Fibroblast of lung (primary cell): ENCODE measurements around the gene PSMD4. TPM values are rescaled to one million over a fixed set of nuclear protein-coding genes. Genes with fewer than 3 reads are reported as not detected.

Source experiments
- DNase-seq, 2 donors: peaks; one replicate each; pipeline versions ENCODE4 v3.0.0 to v3.0.0-alpha.2; 2010; ENCODE audit warnings: low read depth in 2 of 2
- H2AFZ ChIP-seq: 2 replicates; pipeline ENCODE4 v1.5.1; 2012; ENCODE audit warnings: low read length, control low read depth, inconsistent platforms
- H3K27ac ChIP-seq: 2 replicates; pipeline ENCODE4 v1.5.1; 2011; ENCODE audit warnings: low read length, control low read depth; ENCODE audit not compliant: insufficient read depth
- H3K27me3 ChIP-seq: 2 replicates; pipeline ENCODE4 v1.5.1; 2011; ENCODE audit warnings: mild to moderate bottlenecking, low read length; ENCODE audit not compliant: control insufficient read depth, insufficient read depth
- H3K36me3 ChIP-seq: 2 replicates; pipeline ENCODE4 v1.5.1; 2011; ENCODE audit warnings: low read length; ENCODE audit not compliant: control insufficient read depth, insufficient read depth
- H3K4me1 ChIP-seq: 2 replicates; pipeline ENCODE4 v1.5.1; 2011; ENCODE audit warnings: low read length; ENCODE audit not compliant: control insufficient read depth, insufficient read depth; ENCODE audit errors: extremely low read depth
- H3K4me2 ChIP-seq: 2 replicates; pipeline ENCODE4 v1.5.1; 2011; ENCODE audit warnings: low read length, control low read depth; ENCODE audit not compliant: insufficient read depth; ENCODE audit errors: extremely low read depth
- H3K4me3 ChIP-seq, 4 experiments: fragments of 200-600 bp in 1 of 4; sonication (generic) in 1 of 4; replicated peaks in 1 of 4; 2 replicates each; pipeline ENCODE4 v1.5.1; 2011 to 2016; ENCODE audit warnings: low read length in 4 of 4, low read depth in 3 of 4, mild to moderate bottlenecking in 3 of 4, control low read depth in 2 of 4, inconsistent platforms in 1 of 4, mixed read lengths in 1 of 4; ENCODE audit not compliant: insufficient read depth in 1 of 4; ENCODE audit errors: control extremely low read depth in 1 of 4
- H3K79me2 ChIP-seq: 2 replicates; pipeline ENCODE4 v1.5.1; 2012; ENCODE audit warnings: mild to moderate bottlenecking, low read length, inconsistent platforms; ENCODE audit not compliant: control insufficient read depth, insufficient read depth
- H3K9ac ChIP-seq: 2 replicates; pipeline ENCODE4 v1.5.1; 2011; ENCODE audit warnings: mild to moderate bottlenecking, low read length, control low read depth; ENCODE audit not compliant: insufficient read depth
- H3K9me3 ChIP-seq: 2 replicates; pipeline ENCODE4 v1.5.1; 2012; ENCODE audit warnings: low read depth, low read length; ENCODE audit not compliant: control insufficient read depth, insufficient read depth
- H4K20me1 ChIP-seq: 2 replicates; pipeline ENCODE4 v1.5.1; 2011; ENCODE audit warnings: low read length; ENCODE audit not compliant: control insufficient read depth, insufficient read depth; ENCODE audit errors: extremely low read depth
- CTCF ChIP-seq, 2 donors: IDR thresholded peaks in 1 of 2; conservative IDR thresholded peaks in 1 of 2; 1 replicate in 1 of 2; 2 replicates in 1 of 2; pipeline ENCODE4 v1.5.1; 2011 to 2012; ENCODE audit warnings: low read length in 2 of 2, control low read depth in 1 of 2, inconsistent platforms in 1 of 2, low read depth in 1 of 2, mild to moderate bottlenecking in 1 of 2
- EZH2 ChIP-seq: IDR thresholded peaks from 2 replicates; pipeline ENCODE4 v1.5.1; 2012; ENCODE audit warnings: low read length, control low read depth, mild to moderate bottlenecking; ENCODE audit errors: missing control alignments
- polyA plus RNA-seq, 2 donors: library from polyadenylated mRNA; depleted of rRNA in 1 of 2; stranded (reverse) in 1 of 2; unstranded in 1 of 2; fragments of >200 nt; gene quantifications; 2 replicates each; pipeline ENCODE4 v1.2.1, GENCODE V29; 2011 to 2012; ENCODE audit warnings: missing spikeins in 1 of 2
- total RNA-seq: library from RNA; depleted of rRNA; stranded (reverse); fragments of >200 nt; gene quantifications from 2 replicates; pipeline ENCODE4 v1.2.1, GENCODE V29; 2014

The PSMD4 gene
- total and polyA plus RNA-seq, 2 donors (not counting 1 experiment from before 2014, with no cell fraction given), result 210 to 240 TPM

GRCh38 chr1:151312411-151312810, 57.9 kb downstream of the PSMD4 start:
- H3K4me3 ChIP-seq, result no peak overlapping the region
- no peak overlapping the region for H3K9ac ChIP-seq
- TF ChIP-seq CTCF (conservative IDR thresholded peaks at IDR 0.05 in 1 of 2, IDR thresholded peaks at IDR 0.05 in 1 of 2; ENCODE audit: low read depth in 1 of 2, low read length in 2 of 2), result no peak
- no peak for TF ChIP-seq EZH2
- H2AFZ ChIP-seq, result no peak overlapping the region
- peaks cover 49% of the 10 kb centered on the region for H3K4me1 ChIP-seq
- peak in 1 of 2 donors; percentile 30 for DNase-seq
- H3K9me3 ChIP-seq, result no peaks in the 10 kb centered on the region
- no peaks in the 10 kb centered on the region for H4K20me1 ChIP-seq
- peak overlapping the region; percentile 95 for H3K27ac ChIP-seq
- H3K36me3 ChIP-seq, result peaks cover 17% of the 10 kb centered on the region
- H3K27me3 ChIP-seq, result no peaks in the 10 kb centered on the region
- H3K79me2 ChIP-seq, result peaks cover 26% of the 10 kb centered on the region
- H3K4me2 ChIP-seq, result no peak overlapping the region

GRCh38 chr1:151312826-151313225, 58.3 kb downstream of the PSMD4 start:
- H3K36me3 ChIP-seq, result peaks cover 15% of the 10 kb centered on the region
- TF ChIP-seq EZH2 (no peak), CTCF (conservative IDR thresholded peaks at IDR 0.05 in 1 of 2, IDR thresholded peaks at IDR 0.05 in 1 of 2; ENCODE audit: low read depth in 1 of 2, low read length in 2 of 2) (no peak)
- H3K9ac ChIP-seq, result no peak overlapping the region
- H2AFZ ChIP-seq, result no peak overlapping the region
- H3K4me3 ChIP-seq, result no peak overlapping the region
- no peaks in the 10 kb centered on the region for H4K20me1 ChIP-seq
- H3K79me2 ChIP-seq, result peaks cover 27% of the 10 kb centered on the region
- no peaks in the 10 kb centered on the region for H3K27me3 ChIP-seq
- no peaks in the 10 kb centered on the region for H3K9me3 ChIP-seq
- H3K4me1 ChIP-seq, result peaks cover 49% of the 10 kb centered on the region
- DNase-seq, result no peak
- peak overlapping the region; percentile 95 for H3K27ac ChIP-seq
- peak overlapping the region; percentile 54 for H3K4me2 ChIP-seq

- DNase-seq, result peak in 1 of 2 donors; percentile 36
- peaks cover 27% of the 10 kb centered on the region for H3K79me2 ChIP-seq
- peak overlapping the region; percentile 95 for H3K27ac ChIP-seq
- no peak overlapping the region for H3K9ac ChIP-seq
- peaks cover 49% of the 10 kb centered on the region for H3K4me1 ChIP-seq
- no peaks in the 10 kb centered on the region for H3K27me3 ChIP-seq
- H3K4me3 ChIP-seq, result no peak overlapping the region
- H4K20me1 ChIP-seq, result no peaks in the 10 kb centered on the region
- peak overlapping the region; percentile 59 for H3K4me2 ChIP-seq
- H3K36me3 ChIP-seq, result peaks cover 12% of the 10 kb centered on the region
- H2AFZ ChIP-seq, result no peak overlapping the region
- no peak for TF ChIP-seq EZH2
- no peak for TF ChIP-seq CTCF (conservative IDR thresholded peaks at IDR 0.05 in 1 of 2, IDR thresholded peaks at IDR 0.05 in 1 of 2; ENCODE audit: low read depth in 1 of 2, low read length in 2 of 2)
- no peaks in the 10 kb centered on the region for H3K9me3 ChIP-seq
Measured at GRCh38 chr1:151313501-151313900, 59.0 kb downstream of the PSMD4 start.
